MCF 10A (cell line): ENCODE data around the gene CRTAC1. TPM values are rescaled to one million over a fixed set of nuclear protein-coding genes. Genes with fewer than 3 reads are reported as not detected.

ENCODE experiments used
- BruUV-seq: library from RNA; stranded (reverse); fragments of 400-500 nt; replicated peaks from 2 replicates; lab custom pipeline; 2021; lab: Mats Ljungman, UMichigan
- CTCF ChIA-PET: fragments of 300-600 bp; sonication (Branson Sonifier 250); formaldehyde crosslinking; extraction: SDS; loops from one replicate; lab custom pipeline; 2021; ENCODE audit warnings: antibody characterized with exemption, inconsistent platforms; lab: Yijun Ruan, JAX
- POLR2A ChIA-PET: fragments of 300-600, 350-650 bp; sonication (Branson Sonifier 250); formaldehyde crosslinking; extraction: SDS; loops from one replicate; lab custom pipeline; 2020; ENCODE audit warnings: antibody characterized with exemption, inconsistent platforms; lab: Yijun Ruan, JAX
- DNase-seq: peaks from one replicate; pipeline ENCODE4 v3.0.0-alpha.2; 2018; ENCODE audit not compliant: unreplicated experiment
- H3K27ac Mint-ChIP-seq: one replicate; pipeline ENCODE4 v1.8.0; 2022; ENCODE audit warnings: mild to moderate bottlenecking, low read depth, mixed read lengths; ENCODE audit not compliant: unreplicated experiment
- H3K27me3 Mint-ChIP-seq: one replicate; pipeline ENCODE4 v1.8.0; 2022; ENCODE audit warnings: mixed read lengths; ENCODE audit not compliant: insufficient read depth, unreplicated experiment
- H3K36me3 Mint-ChIP-seq: one replicate; pipeline ENCODE4 v1.8.0; 2022; ENCODE audit warnings: mild to moderate bottlenecking, moderate library complexity, mixed read lengths; ENCODE audit not compliant: insufficient read depth, unreplicated experiment
- H3K4me1 Mint-ChIP-seq: one replicate; pipeline ENCODE4 v1.8.0; 2022; ENCODE audit warnings: mixed read lengths; ENCODE audit not compliant: insufficient read depth, unreplicated experiment
- H3K4me3 Mint-ChIP-seq: one replicate; pipeline ENCODE4 v1.8.0; 2022; ENCODE audit warnings: mild to moderate bottlenecking, moderate library complexity, mixed read lengths; ENCODE audit not compliant: unreplicated experiment
- H3K9me3 Mint-ChIP-seq: one replicate; pipeline ENCODE4 v1.8.0; 2022; ENCODE audit warnings: mixed read lengths; ENCODE audit not compliant: unreplicated experiment
- intact Hi-C: fragments of 100-400 bp; cut with micrococcal nuclease; formaldehyde crosslinking; loops from 2 replicates; pipeline ENCODE4 v1.14.1; 2022
- total RNA-seq: library from RNA; stranded (reverse); gene quantifications from 2 replicates; pipeline ENCODE4 v1.2.3, GENCODE V29; 2022
- TF ChIP-seq, protein P1 (sequence below): fragments of 200-600 bp; IDR thresholded peaks from one replicate; pipeline ENCODE4 v1.8.0; 2022; ENCODE audit warnings: antibody characterized with exemption, mild to moderate bottlenecking; ENCODE audit not compliant: unreplicated experiment

CRTAC1 gene
- total RNA-seq, 1 experiment from 2014 or later = not detected

DNA sequence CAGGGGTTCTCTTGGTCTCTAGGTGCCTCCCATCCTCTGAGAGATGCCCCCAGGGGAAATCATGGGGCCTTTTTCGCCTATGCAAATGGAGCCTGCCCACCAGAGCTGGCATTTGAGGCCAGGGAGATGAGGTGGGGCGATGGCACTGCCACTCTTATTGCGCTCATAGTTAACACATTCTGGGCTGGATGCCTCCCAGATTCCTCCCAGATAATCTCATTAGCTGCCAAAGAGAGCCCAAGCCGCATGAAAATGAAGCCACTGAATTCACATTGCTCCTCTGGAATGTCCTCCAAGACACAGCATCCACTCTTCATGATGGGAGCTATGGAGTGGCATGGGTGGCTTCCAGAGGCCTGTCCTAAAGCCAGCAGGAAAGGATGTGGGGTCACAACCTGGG lies 119.8 kb downstream of the CRTAC1 start:
- no peaks in the 10 kb centered on the region for H3K4me1 Mint-ChIP-seq
- no TSS peak for BruUV-seq
- H3K4me3 Mint-ChIP-seq = no peak overlapping the region
- intact Hi-C loops = no loop called here
- CTCF ChIA-PET = interaction anchor here (0.6 to 12.1 kb wide), 5 partner anchors 9 to 399 kb away, joined by 3 to 347 read pairs (median 4); no protein-coding TSS in a partner anchor
- no peaks in the 10 kb centered on the region for H3K36me3 Mint-ChIP-seq
- no peaks in the 10 kb centered on the region for H3K9me3 Mint-ChIP-seq
- no peak for DNase-seq
- POLR2A ChIA-PET = no interaction called here
- peaks cover 38% of the 10 kb centered on the region for H3K27me3 Mint-ChIP-seq
- H3K27ac Mint-ChIP-seq = no peak overlapping the region
- TF ChIP-seq, protein P1, sequence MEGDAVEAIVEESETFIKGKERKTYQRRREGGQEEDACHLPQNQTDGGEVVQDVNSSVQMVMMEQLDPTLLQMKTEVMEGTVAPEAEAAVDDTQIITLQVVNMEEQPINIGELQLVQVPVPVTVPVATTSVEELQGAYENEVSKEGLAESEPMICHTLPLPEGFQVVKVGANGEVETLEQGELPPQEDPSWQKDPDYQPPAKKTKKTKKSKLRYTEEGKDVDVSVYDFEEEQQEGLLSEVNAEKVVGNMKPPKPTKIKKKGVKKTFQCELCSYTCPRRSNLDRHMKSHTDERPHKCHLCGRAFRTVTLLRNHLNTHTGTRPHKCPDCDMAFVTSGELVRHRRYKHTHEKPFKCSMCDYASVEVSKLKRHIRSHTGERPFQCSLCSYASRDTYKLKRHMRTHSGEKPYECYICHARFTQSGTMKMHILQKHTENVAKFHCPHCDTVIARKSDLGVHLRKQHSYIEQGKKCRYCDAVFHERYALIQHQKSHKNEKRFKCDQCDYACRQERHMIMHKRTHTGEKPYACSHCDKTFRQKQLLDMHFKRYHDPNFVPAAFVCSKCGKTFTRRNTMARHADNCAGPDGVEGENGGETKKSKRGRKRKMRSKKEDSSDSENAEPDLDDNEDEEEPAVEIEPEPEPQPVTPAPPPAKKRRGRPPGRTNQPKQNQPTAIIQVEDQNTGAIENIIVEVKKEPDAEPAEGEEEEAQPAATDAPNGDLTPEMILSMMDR = no peak

DNA sequence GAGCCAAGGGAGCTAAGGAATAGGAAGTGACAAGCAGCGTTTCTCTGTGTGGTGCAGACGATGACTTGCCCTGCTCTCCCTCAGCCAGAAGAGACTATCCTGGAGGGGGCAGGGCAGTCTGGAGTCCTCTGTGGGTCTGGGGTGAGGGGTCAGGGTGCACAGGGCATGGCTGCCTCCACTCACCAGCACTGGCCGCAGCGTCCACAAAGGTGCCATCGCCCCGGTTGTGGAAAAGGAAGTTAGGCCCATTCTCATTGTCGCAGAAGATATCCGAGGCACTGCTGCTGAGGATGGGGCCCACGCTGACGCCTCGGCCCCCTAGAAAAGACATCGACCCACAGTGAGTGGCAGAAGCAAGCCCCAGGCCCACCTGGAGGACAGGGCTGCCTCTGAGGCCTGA lies 122.6 kb downstream of the CRTAC1 start:
- no peak for DNase-seq
- Mint-ChIP-seq H3K27me3 (peaks cover 38% of the 10 kb centered on the region), H3K9me3 (no peaks in the 10 kb centered on the region), H3K4me1 (no peaks in the 10 kb centered on the region), H3K27ac (no peak overlapping the region), H3K36me3 (no peaks in the 10 kb centered on the region), H3K4me3 (no peak overlapping the region)
- ChIA-PET POLR2A (interaction anchor here (0.8 kb wide), 1 partner anchor 14 kb away, joined by 3 read pairs; no protein-coding TSS in a partner anchor), CTCF (interaction anchor here (12.1 kb wide), 1 partner anchor 135 kb away, joined by 347 read pairs; no protein-coding TSS in a partner anchor)
- BruUV-seq = no TSS peak
- TF ChIP-seq, protein P1 = no peak
- intact Hi-C loops = no loop called here

DNA sequence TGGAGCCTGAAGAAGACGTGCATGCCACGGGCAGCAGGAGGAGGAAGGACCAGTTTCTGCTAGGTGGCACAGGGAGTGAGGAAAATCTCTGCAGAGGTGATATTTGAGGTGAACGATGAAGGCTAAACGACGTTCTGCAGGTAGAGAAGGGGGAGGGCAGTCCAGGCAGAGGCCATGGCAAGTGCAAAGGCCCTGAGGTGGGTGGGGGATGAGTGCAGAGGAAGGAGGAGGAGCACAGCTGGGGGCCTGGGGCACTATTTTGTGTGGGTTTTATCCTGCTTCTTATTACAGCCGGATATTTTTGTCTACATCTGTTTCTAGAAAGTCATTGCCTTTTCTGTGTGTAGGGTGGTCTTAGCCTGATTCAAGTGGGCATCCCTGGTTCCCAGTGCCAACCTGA lies 123.2 kb downstream of the CRTAC1 start:
- intact Hi-C loops = no loop called here

DNA sequence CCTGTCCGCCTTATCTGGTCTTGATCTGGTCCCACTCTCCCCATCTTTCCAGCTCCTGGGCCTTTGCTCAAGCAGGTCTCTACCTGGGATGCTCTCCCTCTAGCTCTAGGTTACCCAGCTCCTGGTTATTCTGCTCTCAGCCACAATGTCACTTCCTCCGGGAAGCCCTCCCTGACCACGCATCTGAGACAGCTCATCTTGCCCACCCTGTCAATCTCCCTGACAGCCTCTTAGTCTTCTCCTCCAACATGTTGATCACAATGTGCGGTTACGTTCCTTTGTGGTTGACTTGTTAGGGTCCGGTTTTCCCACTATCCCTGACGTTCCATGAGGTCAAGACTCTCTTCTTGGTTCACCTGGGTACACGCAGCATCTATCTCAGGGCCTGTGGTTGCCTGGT lies 125.1 kb downstream of the CRTAC1 start:
- intact Hi-C loops = no loop called here
- no peaks in the 10 kb centered on the region for H3K4me1 Mint-ChIP-seq
- H3K27me3 Mint-ChIP-seq = peaks cover 38% of the 10 kb centered on the region
- no peak overlapping the region for H3K27ac Mint-ChIP-seq
- DNase-seq = no peak
- POLR2A ChIA-PET = no interaction called here
- TF ChIP-seq, protein P1 = no peak
- H3K4me3 Mint-ChIP-seq = no peak overlapping the region
- H3K36me3 Mint-ChIP-seq = no peaks in the 10 kb centered on the region
- no peaks in the 10 kb centered on the region for H3K9me3 Mint-ChIP-seq
- BruUV-seq = no TSS peak
- CTCF ChIA-PET = interaction anchor here (1.7 to 6.6 kb wide), 2 partner anchors 10 to 137 kb away, joined by 6 to 52 read pairs; no protein-coding TSS in a partner anchor

More for the DNA sequence above, 123.2 kb downstream of the CRTAC1 start:
- ChIA-PET POLR2A (interaction anchor here (0.8 kb wide), 1 partner anchor 14 kb away, joined by 3 read pairs; no protein-coding TSS in a partner anchor), CTCF (interaction anchor here (6.6 kb wide), 1 partner anchor 8 kb away, joined by 52 read pairs; no protein-coding TSS in a partner anchor)
- H3K4me3 Mint-ChIP-seq = no peak overlapping the region
- BruUV-seq = no TSS peak
- no peaks in the 10 kb centered on the region for H3K36me3 Mint-ChIP-seq
- DNase-seq = no peak
- no peak overlapping the region for H3K27ac Mint-ChIP-seq
- H3K9me3 Mint-ChIP-seq = no peaks in the 10 kb centered on the region
- H3K4me1 Mint-ChIP-seq = no peaks in the 10 kb centered on the region
- TF ChIP-seq, protein P1 = no peak
- H3K27me3 Mint-ChIP-seq = peaks cover 38% of the 10 kb centered on the region
